Activated CD8-positive, alpha-beta T cell treated with anti-CD3 and anti-CD28 coated beads for 36 hours (primary cell): ENCODE measurements around the gene TMEM134. TPM values are rescaled to one million over a fixed set of nuclear protein-coding genes. Genes with fewer than 3 reads are reported as not detected.

Experiments used
- ATAC-seq: fragments of 200-7000 bp; cut with Tn5 transposase; one replicate; pipeline ENCODE4 v1.10.0; 2021; ENCODE audit warnings: mild to moderate bottlenecking, moderate library complexity
- CTCF ChIA-PET: fragments of 350-600 bp; sonication (Branson Sonifier 250); formaldehyde crosslinking; loops from one replicate; lab custom pipeline; 2021; ENCODE audit warnings: antibody characterized with exemption; lab: Charles Lee
- POLR2A ChIA-PET: fragments of 350-600 bp; sonication (Branson Sonifier 250); formaldehyde crosslinking; loops from one replicate; lab custom pipeline; 2021; ENCODE audit warnings: antibody characterized with exemption; lab: Charles Lee
- DNase-seq: peaks from one replicate; pipeline ENCODE4 v3.0.0-alpha.2; 2020
- H3K27ac Mint-ChIP-seq: one replicate; pipeline ENCODE4 v1.8.0; 2021; ENCODE audit warnings: mild to moderate bottlenecking, mixed read lengths
- H3K27me3 Mint-ChIP-seq: one replicate; pipeline ENCODE4 v1.8.0; 2021; ENCODE audit warnings: mixed read lengths
- H3K36me3 Mint-ChIP-seq: one replicate; pipeline ENCODE4 v1.8.0; 2021; ENCODE audit warnings: low read depth, mixed read lengths
- H3K4me1 Mint-ChIP-seq: one replicate; pipeline ENCODE4 v1.8.0; 2021; ENCODE audit warnings: low read depth, mixed read lengths
- H3K4me3 Mint-ChIP-seq: one replicate; pipeline ENCODE4 v1.8.0; 2021; ENCODE audit warnings: mild to moderate bottlenecking, moderate library complexity, mixed read lengths
- H3K9me3 Mint-ChIP-seq: one replicate; pipeline ENCODE4 v1.8.0; 2021; ENCODE audit warnings: mixed read lengths
- CTCF ChIP-seq: fragments of 200-600 bp; IDR thresholded peaks from one replicate; pipeline ENCODE4 v1.8.0; 2022; ENCODE audit warnings: antibody characterized with exemption, mild to moderate bottlenecking
- intact Hi-C: fragments of 100-400 bp; cut with micrococcal nuclease; formaldehyde crosslinking; loops from one replicate; pipeline ENCODE4 v1.10.0; 2022
- total RNA-seq, 2 experiments: library from RNA; stranded (reverse); gene quantifications; one replicate each; pipeline ENCODE4 v1.2.3, GENCODE V29; 2021

Gene TMEM134
- total RNA-seq, 2 experiments from 2014 or later: 56.0 to 59.2 TPM

- no peak for DNase-seq
- no peaks in the 10 kb centered on the region for H3K4me1 Mint-ChIP-seq
- intact Hi-C loops: no loop called here
- ChIA-PET POLR2A (interaction anchor here (0.9 to 1.5 kb wide), 4 partner anchors 9 to 29 kb away, joined by 3 to 6 read pairs (median 3); partner anchors contain the start of gene PTPRCAP), CTCF (no interaction called here)
- no peak for ATAC-seq
- no peaks in the 10 kb centered on the region for H3K27me3 Mint-ChIP-seq
- H3K27ac Mint-ChIP-seq: no peak overlapping the region
- no peak overlapping the region for H3K4me3 Mint-ChIP-seq
- no peaks in the 10 kb centered on the region for H3K9me3 Mint-ChIP-seq
- H3K36me3 Mint-ChIP-seq: no peaks in the 10 kb centered on the region
- TF ChIP-seq CTCF: no peak
Observed at GRCh38 chr11:67456068-67456705, 12.9 kb downstream of the TMEM134 start.

GRCh38 chr11:67455054-67455453 lies 14.0 kb downstream of the TMEM134 start, which contains the start of gene CABP4:
CABP4 (plus strand) TSS chr11:67455354; CDS start chr11:67455424, 70 bp downstream.
- Mint-ChIP-seq H3K27me3 (no peaks in the 10 kb centered on the region), H3K27ac (no peak within 1 kb of the TSS), H3K4me3 (no peak within 1 kb of the TSS), H3K36me3 (no peaks in the 10 kb centered on the region), H3K4me1 (peaks cover 4% of the 10 kb centered on the region), H3K9me3 (no peaks in the 10 kb centered on the region)
- intact Hi-C loops: no loop called here
- no peak for TF ChIP-seq CTCF
- ChIA-PET POLR2A (interaction anchor here (0.9 to 1.8 kb wide), 3 partner anchors 13 to 215 kb away, joined by 3 to 8 read pairs (median 6); no protein-coding TSS in a partner anchor), CTCF (no interaction called here)
- no peak for ATAC-seq
- no peak for DNase-seq

GRCh38 chr11:67453816-67454732 lies 15.0 kb downstream of the TMEM134 start:
- no peaks in the 10 kb centered on the region for H3K9me3 Mint-ChIP-seq
- no peak for TF ChIP-seq CTCF
- H3K4me1 Mint-ChIP-seq: peaks cover 9% of the 10 kb centered on the region
- H3K27ac Mint-ChIP-seq: no peak overlapping the region
- no peaks in the 10 kb centered on the region for H3K36me3 Mint-ChIP-seq
- ATAC-seq (no peak), DNase-seq (no peak)
- intact Hi-C loops: no loop called here
- no peak overlapping the region for H3K4me3 Mint-ChIP-seq
- POLR2A ChIA-PET: interaction anchor here (0.9 to 1.8 kb wide), 3 partner anchors 14 to 214 kb away, joined by 3 to 8 read pairs (median 6); no protein-coding TSS in a partner anchor
- CTCF ChIA-PET: no interaction called here
- no peaks in the 10 kb centered on the region for H3K27me3 Mint-ChIP-seq

- intact Hi-C loops: no loop called here
- ChIA-PET POLR2A (interaction anchor here (0.6 to 2.2 kb wide), 7 partner anchors 9 to 45 kb away, joined by 3 to 11 read pairs (median 3); partner anchors contain the start of gene PTPRCAP), CTCF (interaction anchor here (1.2 kb wide), 1 partner anchor 70 kb away, joined by 3 read pairs; no protein-coding TSS in a partner anchor)
- Mint-ChIP-seq H3K27me3 (no peaks in the 10 kb centered on the region), H3K27ac (no peak within 1 kb of the TSS), H3K4me3 (no peak within 1 kb of the TSS), H3K9me3 (no peaks in the 10 kb centered on the region), H3K36me3 (no peaks in the 10 kb centered on the region), H3K4me1 (peaks cover 17% of the 10 kb centered on the region)
- TF ChIP-seq CTCF: no peak
- no peak for ATAC-seq
- no peak for DNase-seq
Observed at GRCh38 chr11:67452141-67452952, 16.7 kb downstream of the TMEM134 start, which contains the start of gene GPR152. GPR152 (minus strand) TSS chr11:67452729; CDS start chr11:67452724, 5 bp downstream.
